HepG2 (cell line): ENCODE results near the gene SELPLG. TPM values are rescaled to one million over a fixed set of nuclear protein-coding genes. Genes with fewer than 3 reads are reported as not detected.

ENCODE experiments used
- ATRX ChIP-seq: sonication (generic); formaldehyde crosslinking; IDR thresholded peaks from 2 replicates; pipeline ENCODE4 v1.4.0; 2020; ENCODE audit warnings: missing genetic modification reagents, borderline replicate concordance
- IRF1 ChIP-seq: sonication (generic); formaldehyde crosslinking; IDR thresholded peaks from 2 replicates; pipeline ENCODE4 v1.4.0; 2020; ENCODE audit warnings: low read depth, mild to moderate bottlenecking, missing genetic modification reagents
- MAFG ChIP-seq: sonication (generic); formaldehyde crosslinking; IDR thresholded peaks from 2 replicates; pipeline ENCODE4 v1.5.1; 2020; ENCODE audit warnings: mild to moderate bottlenecking, missing genetic modification reagents
- MEIS2 ChIP-seq: sonication (generic); formaldehyde crosslinking; IDR thresholded peaks from 2 replicates; pipeline ENCODE4 v1.9.0; 2021; ENCODE audit warnings: mild to moderate bottlenecking, missing genetic modification reagents
- MNT ChIP-seq: fragments of 450-650 bp; IDR thresholded peaks from 2 replicates; pipeline ENCODE4 v1.6.1; 2016
- PPARG ChIP-seq: conservative IDR thresholded peaks from 2 replicates; pipeline ENCODE4 v1.6.1; 2016; ENCODE audit warnings: missing biosample characterization, missing genetic modification reagents
- PREB ChIP-seq: sonication (generic); formaldehyde crosslinking; IDR thresholded peaks from 2 replicates; pipeline ENCODE4 v1.4.0; 2020; ENCODE audit warnings: missing genetic modification reagents
- RFXANK ChIP-seq: IDR thresholded peaks from 2 replicates; pipeline ENCODE4 v1.6.1; 2016
- ZNF17 ChIP-seq: sonication (generic); formaldehyde crosslinking; IDR thresholded peaks from 2 replicates; pipeline ENCODE4 v1.5.0; 2020; ENCODE audit warnings: mild to moderate bottlenecking, missing genetic modification reagents
- ZNF256 ChIP-seq: sonication (generic); formaldehyde crosslinking; conservative IDR thresholded peaks from 2 replicates; pipeline ENCODE4 v1.4.0; 2020; ENCODE audit warnings: missing genetic modification reagents
- ZNF83 ChIP-seq: sonication (generic); formaldehyde crosslinking; IDR thresholded peaks from 2 replicates; pipeline ENCODE4 v1.4.0; 2020; ENCODE audit warnings: missing genetic modification reagents, mild to moderate bottlenecking, borderline replicate concordance
- polyA plus RNA-seq, 8 experiments: library from polyadenylated mRNA; depleted of rRNA in 3 of 8; stranded (reverse) in 7 of 8; unstranded in 1 of 8; fragments of >200 nt; fragmentation: Illumina TruSeq in 4 of 8; extraction: Trizol in 4 of 8; gene quantifications; 2 replicates each; pipeline versions ENCODE4 v1.2.1 to v1.2.3, GENCODE V29; 2011 to 2016; ENCODE audit warnings: low read depth in 4 of 8, missing spikeins in 1 of 8, mixed read lengths in 1 of 8; ENCODE audit not compliant: insufficient read depth in 1 of 8
- total RNA-seq, 5 experiments: library from RNA; depleted of rRNA; stranded (reverse); fragments of >200 nt; fragmentation: Illumina TruSeq; extraction: Trizol; gene quantifications; 2 replicates each; pipeline ENCODE4 v1.2.3, GENCODE V29; 2016; ENCODE audit warnings: low read depth in 1 of 5
- TF ChIP-seq, protein P1 (sequence below): sonication (generic); formaldehyde crosslinking; IDR thresholded peaks from 2 replicates; pipeline ENCODE4 v1.5.0; 2020; ENCODE audit warnings: mild to moderate bottlenecking, missing genetic modification reagents
- TF ChIP-seq, protein P2 (sequence below): sonication (generic); formaldehyde crosslinking; IDR thresholded peaks from 2 replicates; pipeline ENCODE4 v1.8.1; 2023; ENCODE audit warnings: mild to moderate bottlenecking, missing genetic modification reagents
- TF ChIP-seq, protein P3 (sequence below): IDR thresholded peaks from 2 replicates; pipeline ENCODE4 v1.6.1; 2016; ENCODE audit warnings: missing biosample characterization, missing genetic modification reagents, low read depth
- TF ChIP-seq, protein P4 (sequence below): sonication (generic); formaldehyde crosslinking; IDR thresholded peaks from 2 replicates; pipeline ENCODE4 v1.4.0; 2020; ENCODE audit warnings: missing genetic modification reagents

The SELPLG gene
- total and polyA plus RNA-seq, 2 of the 13 experiments (the other 11 are each of a cell fraction or from before 2014, with no cell fraction given) = 0.12 TPM; not detected in 1

- TF ChIP-seq PREB (CRISPR knock-in tag) = no peak
- no peak for TF ChIP-seq ZNF83 (CRISPR knock-in tag)
- no peak for TF ChIP-seq IRF1 (CRISPR knock-in tag)
- peak; percentile 54 for TF ChIP-seq MNT
- no peak for TF ChIP-seq ZNF256 (CRISPR knock-in tag)
- no peak for TF ChIP-seq PPARG (CRISPR knock-in tag)
- TF ChIP-seq, protein P1, sequence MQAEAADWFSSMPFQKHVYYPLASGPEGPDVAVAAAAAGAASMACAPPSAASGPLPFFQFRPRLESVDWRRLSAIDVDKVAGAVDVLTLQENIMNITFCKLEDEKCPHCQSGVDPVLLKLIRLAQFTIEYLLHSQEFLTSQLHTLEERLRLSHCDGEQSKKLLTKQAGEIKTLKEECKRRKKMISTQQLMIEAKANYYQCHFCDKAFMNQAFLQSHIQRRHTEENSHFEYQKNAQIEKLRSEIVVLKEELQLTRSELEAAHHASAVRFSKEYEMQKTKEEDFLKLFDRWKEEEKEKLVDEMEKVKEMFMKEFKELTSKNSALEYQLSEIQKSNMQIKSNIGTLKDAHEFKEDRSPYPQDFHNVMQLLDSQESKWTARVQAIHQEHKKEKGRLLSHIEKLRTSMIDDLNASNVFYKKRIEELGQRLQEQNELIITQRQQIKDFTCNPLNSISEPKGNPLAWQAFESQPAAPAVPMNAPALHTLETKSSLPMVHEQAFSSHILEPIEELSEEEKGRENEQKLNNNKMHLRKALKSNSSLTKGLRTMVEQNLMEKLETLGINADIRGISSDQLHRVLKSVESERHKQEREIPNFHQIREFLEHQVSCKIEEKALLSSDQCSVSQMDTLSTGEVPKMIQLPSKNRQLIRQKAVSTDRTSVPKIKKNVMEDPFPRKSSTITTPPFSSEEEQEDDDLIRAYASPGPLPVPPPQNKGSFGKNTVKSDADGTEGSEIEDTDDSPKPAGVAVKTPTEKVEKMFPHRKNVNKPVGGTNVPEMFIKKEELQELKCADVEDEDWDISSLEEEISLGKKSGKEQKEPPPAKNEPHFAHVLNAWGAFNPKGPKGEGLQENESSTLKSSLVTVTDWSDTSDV (CRISPR knock-in tag) = no peak
- TF ChIP-seq, protein P2, sequence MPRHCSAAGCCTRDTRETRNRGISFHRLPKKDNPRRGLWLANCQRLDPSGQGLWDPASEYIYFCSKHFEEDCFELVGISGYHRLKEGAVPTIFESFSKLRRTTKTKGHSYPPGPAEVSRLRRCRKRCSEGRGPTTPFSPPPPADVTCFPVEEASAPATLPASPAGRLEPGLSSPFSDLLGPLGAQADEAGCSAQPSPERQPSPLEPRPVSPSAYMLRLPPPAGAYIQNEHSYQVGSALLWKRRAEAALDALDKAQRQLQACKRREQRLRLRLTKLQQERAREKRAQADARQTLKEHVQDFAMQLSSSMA = no peak
- no peak for TF ChIP-seq MEIS2
- no peak for TF ChIP-seq RFXANK (CRISPR knock-in tag)
- no peak for TF ChIP-seq MAFG
- TF ChIP-seq, protein P3, sequence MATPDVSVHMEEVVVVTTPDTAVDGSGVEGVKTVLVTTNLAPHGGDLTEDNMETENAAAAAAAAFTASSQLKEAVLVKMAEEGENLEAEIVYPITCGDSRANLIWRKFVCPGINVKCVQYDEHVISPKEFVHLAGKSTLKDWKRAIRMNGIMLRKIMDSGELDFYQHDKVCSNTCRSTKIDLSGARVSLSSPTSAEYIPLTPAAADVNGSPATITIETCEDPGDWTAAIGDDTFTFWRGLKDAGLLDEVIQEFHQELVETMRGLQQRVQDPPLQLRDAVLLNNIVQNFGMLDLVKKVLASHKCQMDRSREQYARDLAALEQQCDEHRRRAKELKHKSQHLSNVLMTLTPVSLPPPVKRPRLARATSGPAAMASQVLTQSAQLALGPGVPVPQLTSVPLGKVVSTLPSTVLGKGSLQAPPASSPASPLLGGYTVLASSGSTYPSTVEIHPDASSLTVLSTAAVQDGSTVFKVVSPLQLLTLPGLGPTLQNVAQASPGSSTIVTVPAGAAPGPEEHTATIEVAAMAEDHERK (CRISPR knock-in tag) = no peak
- TF ChIP-seq, protein P4, sequence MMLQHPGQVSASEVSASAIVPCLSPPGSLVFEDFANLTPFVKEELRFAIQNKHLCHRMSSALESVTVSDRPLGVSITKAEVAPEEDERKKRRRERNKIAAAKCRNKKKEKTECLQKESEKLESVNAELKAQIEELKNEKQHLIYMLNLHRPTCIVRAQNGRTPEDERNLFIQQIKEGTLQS (CRISPR knock-in tag) = no peak
- no peak for TF ChIP-seq ATRX (CRISPR knock-in tag)
- TF ChIP-seq ZNF17 (CRISPR knock-in tag) = no peak
Observed at GRCh38 chr12:108594960-108595710, 38.6 kb downstream of the SELPLG start (continued).
